A549 (cell line): ENCODE data around the gene STRN3.
"Not testable (repeated sequence)": the region's sequence is repeated elsewhere in the genome, so short reads cannot be mapped to it uniquely, and the experiment has no call there.

Experiments
- CBX8 ChIP-seq: fragments of 200-600 bp; sonication (generic); IDR thresholded peaks from 2 replicates; pipeline ENCODE4 v1.6.1; 2016
- CEBPB ChIP-seq, 2 experiments: fragments of >200 bp in 1 of 2; sonication (Bioruptor Twin) in 1 of 2; formaldehyde crosslinking in 1 of 2; IDR thresholded peaks; 2 replicates each; pipeline ENCODE4 v1.6.1; 2012 to 2016
- CTCF ChIP-seq: fragments of >200 bp; sonication (Bioruptor Twin); formaldehyde crosslinking; IDR thresholded peaks from 3 replicates; pipeline ENCODE4 v1.5.1; 2016
- ELK1 ChIP-seq: fragments of 150-350 bp; IDR thresholded peaks from 2 replicates; pipeline ENCODE4 v1.6.1; 2014; ENCODE audit warnings: low read depth, mild to moderate bottlenecking, low read length
- FOSL2 ChIP-seq, 2 experiments: fragments of 450-650 bp in 1 of 2; fragments of >200 bp in 1 of 2; sonication (Bioruptor Twin) in 1 of 2; formaldehyde crosslinking; IDR thresholded peaks; 2 replicates each; pipeline versions ENCODE4 v1.5.0 to v1.6.1; 2016 to 2020; ENCODE audit warnings: mild to moderate bottlenecking in 1 of 2, moderate library complexity in 1 of 2
- HEYL ChIP-seq: fragments of 250-450 bp; sonication (Bioruptor Pico); IDR thresholded peaks from 2 replicates; pipeline ENCODE4 v1.8.0; 2021; ENCODE audit warnings: mild to moderate bottlenecking, moderate library complexity
- JUNB ChIP-seq: fragments of >200 bp; sonication (Bioruptor Twin); formaldehyde crosslinking; IDR thresholded peaks from 2 replicates; pipeline ENCODE4 v1.6.1; 2016
- MAFK ChIP-seq: fragments of 450-650 bp; IDR thresholded peaks from 2 replicates; pipeline ENCODE4 v1.6.1; 2014; ENCODE audit not compliant: partially characterized antibody
- MAX ChIP-seq: IDR thresholded peaks from 2 replicates; pipeline ENCODE4 v1.6.1; 2012
- POLR2A ChIP-seq: IDR thresholded peaks from 2 replicates; pipeline ENCODE4 v1.6.1; 2012; ENCODE audit warnings: mild to moderate bottlenecking, low read length
- REST ChIP-seq: fragments of 200-600 bp; sonication (generic); IDR thresholded peaks from 2 replicates; pipeline ENCODE4 v1.6.1; 2016; ENCODE audit warnings: antibody characterized with exemption, mild to moderate bottlenecking, moderate library complexity
- RFX5 ChIP-seq: fragments of 450-650 bp; IDR thresholded peaks from 2 replicates; pipeline ENCODE4 v1.7.1; 2014; ENCODE audit warnings: antibody characterized with exemption, mild to moderate bottlenecking, moderate library complexity
- USF2 ChIP-seq: fragments of 450-650 bp; IDR thresholded peaks from 2 replicates; pipeline ENCODE4 v1.6.1; 2014; ENCODE audit warnings: antibody characterized with exemption
- ZFP36 ChIP-seq: fragments of 450-650 bp; IDR thresholded peaks from 2 replicates; pipeline ENCODE4 v1.6.1; 2014; ENCODE audit warnings: borderline replicate concordance; ENCODE audit not compliant: partially characterized antibody

GRCh38 chr14:30980106-30980704 is 46.0 kb downstream of the STRN3 start:
- not testable (repeated sequence) for TF ChIP-seq RFX5; REST; HEYL (CRISPR knock-in tag); ELK1; CEBPB (IDR thresholded peaks at IDR 0.05); MAFK; POLR2A; MAX; ZFP36; FOSL2 (IDR thresholded peaks at IDR 0.05); FOSL2 (CRISPR knock-in tag; IDR thresholded peaks at IDR 0.05); USF2; JUNB; CBX8
- peak; percentile 82 for TF ChIP-seq CTCF
